HepG2 (cell line): Measurements from ENCODE around the gene PACS2. TPM values are rescaled to one million over a fixed set of nuclear protein-coding genes. Genes with fewer than 3 reads are reported as not detected.

Experiments
- BRCA1 ChIP-seq: sonication (generic); formaldehyde crosslinking; IDR thresholded peaks from 2 replicates; pipeline ENCODE4 v1.4.0; 2020; ENCODE audit warnings: missing genetic modification reagents
- JDP2 ChIP-seq: sonication (generic); formaldehyde crosslinking; IDR thresholded peaks from 2 replicates; pipeline ENCODE4 v1.8.1; 2022; ENCODE audit warnings: missing genetic modification reagents, borderline replicate concordance
- JUNB ChIP-seq: sonication (generic); formaldehyde crosslinking; IDR thresholded peaks from 2 replicates; pipeline ENCODE4 v1.8.0; 2022; ENCODE audit warnings: missing genetic modification reagents, mild to moderate bottlenecking, borderline replicate concordance
- MEIS1 ChIP-seq: sonication (generic); formaldehyde crosslinking; IDR thresholded peaks from 2 replicates; pipeline ENCODE4 v1.9.0; 2021; ENCODE audit warnings: mild to moderate bottlenecking, missing genetic modification reagents, moderate library complexity, borderline replicate concordance
- MIER2 ChIP-seq: IDR thresholded peaks from 2 replicates; pipeline ENCODE4 v1.6.1; 2016; ENCODE audit warnings: missing biosample characterization, missing genetic modification reagents
- MXI1 ChIP-seq: IDR thresholded peaks from 3 replicates; pipeline ENCODE4 v1.6.1; 2012; ENCODE audit warnings: low read depth, low read length, inconsistent platforms, borderline replicate concordance
- PAF1 ChIP-seq: IDR thresholded peaks from 2 replicates; pipeline ENCODE4 v1.6.1; 2016; ENCODE audit warnings: missing genetic modification reagents, missing compliant biosample characterization
- POLR2A ChIP-seq, 2 experiments: IDR thresholded peaks; 2 replicates each; pipeline ENCODE4 v1.6.1; 2011; ENCODE audit warnings: low read depth in 2 of 2, low read length in 2 of 2, mild to moderate bottlenecking in 1 of 2, moderate library complexity in 1 of 2; ENCODE audit not compliant: insufficient read depth in 1 of 2
- ZFP62 ChIP-seq: sonication (generic); formaldehyde crosslinking; IDR thresholded peaks from 2 replicates; pipeline ENCODE4 v1.4.0; 2020; ENCODE audit warnings: missing genetic modification reagents
- ZFP82 ChIP-seq: sonication (generic); formaldehyde crosslinking; IDR thresholded peaks from 2 replicates; pipeline ENCODE4 v1.5.1; 2020; ENCODE audit warnings: mild to moderate bottlenecking, missing genetic modification reagents, borderline replicate concordance
- ZKSCAN8 ChIP-seq: IDR thresholded peaks from 2 replicates; pipeline ENCODE4 v1.6.1; 2016; ENCODE audit warnings: borderline replicate concordance, missing genetic modification reagents, missing compliant biosample characterization
- ZMYM3 ChIP-seq: sonication (generic); formaldehyde crosslinking; IDR thresholded peaks from 2 replicates; pipeline ENCODE4 v1.5.1; 2020; ENCODE audit warnings: mild to moderate bottlenecking, missing genetic modification reagents
- ZNF138 ChIP-seq: sonication (generic); formaldehyde crosslinking; IDR thresholded peaks from 2 replicates; pipeline ENCODE4 v1.5.0; 2020; ENCODE audit warnings: mild to moderate bottlenecking, low read depth, missing genetic modification reagents
- ZNF17 ChIP-seq: sonication (generic); formaldehyde crosslinking; IDR thresholded peaks from 2 replicates; pipeline ENCODE4 v1.5.0; 2020; ENCODE audit warnings: mild to moderate bottlenecking, missing genetic modification reagents
- ZNF205 ChIP-seq: IDR thresholded peaks from 2 replicates; pipeline ENCODE4 v1.6.1; 2018; ENCODE audit warnings: missing biosample characterization, missing genetic modification reagents
- ZNF274 ChIP-seq: sonication (generic); formaldehyde crosslinking; IDR thresholded peaks from 2 replicates; pipeline ENCODE4 v1.5.1; 2020; ENCODE audit warnings: mild to moderate bottlenecking, missing genetic modification reagents
- ZNF337 ChIP-seq: sonication (generic); formaldehyde crosslinking; IDR thresholded peaks from 2 replicates; pipeline ENCODE4 v1.5.1; 2020; ENCODE audit warnings: missing genetic modification reagents, low read depth, mild to moderate bottlenecking, borderline replicate concordance
- ZNF446 ChIP-seq: sonication (generic); formaldehyde crosslinking; IDR thresholded peaks from 2 replicates; pipeline ENCODE4 v1.5.0; 2020; ENCODE audit warnings: mild to moderate bottlenecking, missing genetic modification reagents
- ZNF496 ChIP-seq: sonication (generic); formaldehyde crosslinking; IDR thresholded peaks from 2 replicates; pipeline ENCODE4 v1.8.1; 2023; ENCODE audit warnings: mild to moderate bottlenecking, moderate library complexity, missing genetic modification reagents; ENCODE audit not compliant: insufficient replicate concordance
- ZNF552 ChIP-seq: sonication (generic); formaldehyde crosslinking; IDR thresholded peaks from 2 replicates; pipeline ENCODE4 v1.9.0; 2022; ENCODE audit warnings: missing genetic modification reagents, mild to moderate bottlenecking, borderline replicate concordance
- ZNF616 ChIP-seq: sonication (generic); formaldehyde crosslinking; IDR thresholded peaks from 2 replicates; pipeline ENCODE4 v1.5.0; 2020; ENCODE audit warnings: low read depth, mild to moderate bottlenecking, missing genetic modification reagents
- polyA plus RNA-seq, 8 experiments: library from polyadenylated mRNA; depleted of rRNA in 3 of 8; stranded (reverse) in 7 of 8; unstranded in 1 of 8; fragments of >200 nt; fragmentation: Illumina TruSeq in 4 of 8; extraction: Trizol in 4 of 8; gene quantifications; 2 replicates each; pipeline versions ENCODE4 v1.2.1 to v1.2.3, GENCODE V29; 2011 to 2016; ENCODE audit warnings: low read depth in 4 of 8, missing spikeins in 1 of 8, mixed read lengths in 1 of 8; ENCODE audit not compliant: insufficient read depth in 1 of 8
- total RNA-seq, 5 experiments: library from RNA; depleted of rRNA; stranded (reverse); fragments of >200 nt; fragmentation: Illumina TruSeq; extraction: Trizol; gene quantifications; 2 replicates each; pipeline ENCODE4 v1.2.3, GENCODE V29; 2016; ENCODE audit warnings: low read depth in 1 of 5
- TF ChIP-seq, protein P1 (sequence below): sonication (generic); formaldehyde crosslinking; IDR thresholded peaks from 2 replicates; pipeline ENCODE4 v1.8.0; 2022; ENCODE audit warnings: low read depth, missing genetic modification reagents
- TF ChIP-seq, protein P2 (sequence below): sonication (generic); formaldehyde crosslinking; IDR thresholded peaks from 2 replicates; pipeline ENCODE4 v1.8.0; 2022; ENCODE audit warnings: mild to moderate bottlenecking, missing genetic modification reagents, moderate library complexity
- TF ChIP-seq, protein P3 (sequence below): sonication (generic); formaldehyde crosslinking; IDR thresholded peaks from 2 replicates; pipeline ENCODE4 v1.8.1; 2022; ENCODE audit warnings: mild to moderate bottlenecking, missing genetic modification reagents
- TF ChIP-seq, protein P4 (sequence below): sonication (generic); formaldehyde crosslinking; IDR thresholded peaks from 2 replicates; pipeline ENCODE4 v1.4.0; 2020; ENCODE audit warnings: mild to moderate bottlenecking, missing genetic modification reagents

The PACS2 gene
- total and polyA plus RNA-seq, 2 of the 13 experiments (the other 11 are each of a cell fraction or from before 2014, with no cell fraction given) = 23.6 to 27.6 TPM

DNA sequence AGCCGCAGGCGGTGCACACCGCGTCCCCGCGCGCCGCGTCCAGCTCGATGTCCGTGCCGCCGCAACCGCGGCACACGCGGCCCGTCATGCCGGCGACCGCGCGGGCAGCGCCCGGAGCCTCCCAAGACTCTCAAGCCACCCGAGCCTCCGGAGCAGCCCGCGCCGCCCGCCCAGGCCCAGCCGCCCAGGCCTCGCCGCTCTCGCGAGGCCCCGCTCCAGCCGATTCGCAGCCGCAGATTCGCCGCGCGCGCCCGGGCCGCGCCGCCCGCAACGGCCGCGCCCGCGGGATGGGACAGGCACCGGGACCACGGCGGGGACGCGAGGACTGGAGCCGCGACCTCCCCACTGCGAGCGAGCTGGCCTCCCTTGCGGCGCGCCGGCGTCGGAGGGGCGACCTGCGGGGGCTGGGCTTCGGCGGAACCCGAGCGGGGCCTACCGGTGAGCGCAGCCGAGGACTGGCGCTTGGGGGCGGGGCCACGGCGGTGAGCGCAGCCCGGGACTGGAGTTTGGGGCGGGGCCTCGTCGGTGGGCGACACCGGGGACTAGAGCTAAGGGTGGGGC is 13.9 kb upstream of the PACS2 start, which contains the start of gene BRF1 (continued):
- TF ChIP-seq, protein P1, sequence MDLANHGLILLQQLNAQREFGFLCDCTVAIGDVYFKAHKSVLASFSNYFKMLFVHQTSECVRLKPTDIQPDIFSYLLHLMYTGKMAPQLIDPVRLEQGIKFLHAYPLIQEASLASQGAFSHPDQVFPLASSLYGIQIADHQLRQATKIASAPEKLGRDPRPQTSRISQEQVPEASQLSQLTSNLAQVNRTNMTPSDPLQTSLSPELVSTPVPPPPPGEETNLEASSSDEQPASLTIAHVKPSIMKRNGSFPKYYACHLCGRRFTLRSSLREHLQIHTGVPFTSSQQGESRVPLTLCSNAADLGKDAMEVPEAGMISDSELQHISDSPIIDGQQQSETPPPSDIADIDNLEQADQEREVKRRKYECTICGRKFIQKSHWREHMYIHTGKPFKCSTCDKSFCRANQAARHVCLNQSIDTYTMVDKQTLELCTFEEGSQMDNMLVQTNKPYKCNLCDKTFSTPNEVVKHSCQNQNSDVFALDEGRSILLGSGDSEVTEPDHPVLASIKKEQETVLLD = peak; percentile 94
- TF ChIP-seq ZFP62 = no peak
- no peak; the same call in 1 of the 2 replicates for TF ChIP-seq JDP2 (CRISPR knock-in tag)
- TF ChIP-seq ZNF337 (CRISPR knock-in tag) = 0 out of 2 replicates have a peak, but pooled peaks have one; percentile 8
- TF ChIP-seq ZMYM3 (CRISPR knock-in tag) = no peak
- TF ChIP-seq, protein P2, sequence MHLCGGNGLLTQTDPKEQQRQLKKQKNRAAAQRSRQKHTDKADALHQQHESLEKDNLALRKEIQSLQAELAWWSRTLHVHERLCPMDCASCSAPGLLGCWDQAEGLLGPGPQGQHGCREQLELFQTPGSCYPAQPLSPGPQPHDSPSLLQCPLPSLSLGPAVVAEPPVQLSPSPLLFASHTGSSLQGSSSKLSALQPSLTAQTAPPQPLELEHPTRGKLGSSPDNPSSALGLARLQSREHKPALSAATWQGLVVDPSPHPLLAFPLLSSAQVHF (CRISPR knock-in tag) = no peak
- no peak for TF ChIP-seq JUNB (CRISPR knock-in tag)
- no peak for TF ChIP-seq ZNF205 (CRISPR knock-in tag)
- TF ChIP-seq ZNF496 (CRISPR knock-in tag) = no peak
- 0 out of 2 replicates have a peak, but pooled peaks have one; percentile 11 for TF ChIP-seq ZNF616 (CRISPR knock-in tag)
- no peak for TF ChIP-seq ZNF17 (CRISPR knock-in tag)
- TF ChIP-seq MEIS1 = 0 out of 2 replicates have a peak, but pooled peaks have one; percentile 17
- TF ChIP-seq, protein P3, sequence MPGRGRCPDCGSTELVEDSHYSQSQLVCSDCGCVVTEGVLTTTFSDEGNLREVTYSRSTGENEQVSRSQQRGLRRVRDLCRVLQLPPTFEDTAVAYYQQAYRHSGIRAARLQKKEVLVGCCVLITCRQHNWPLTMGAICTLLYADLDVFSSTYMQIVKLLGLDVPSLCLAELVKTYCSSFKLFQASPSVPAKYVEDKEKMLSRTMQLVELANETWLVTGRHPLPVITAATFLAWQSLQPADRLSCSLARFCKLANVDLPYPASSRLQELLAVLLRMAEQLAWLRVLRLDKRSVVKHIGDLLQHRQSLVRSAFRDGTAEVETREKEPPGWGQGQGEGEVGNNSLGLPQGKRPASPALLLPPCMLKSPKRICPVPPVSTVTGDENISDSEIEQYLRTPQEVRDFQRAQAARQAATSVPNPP (CRISPR knock-in tag) = no peak
- peak; percentile 53; the same call in 1 of the 2 replicates for TF ChIP-seq ZNF446 (CRISPR knock-in tag)
- no peak for TF ChIP-seq ZKSCAN8 (CRISPR knock-in tag)
- 0 out of 2 replicates have a peak, but pooled peaks have one; percentile 49 for TF ChIP-seq ZFP82 (CRISPR knock-in tag)
- no peak for TF ChIP-seq MIER2 (CRISPR knock-in tag)
- TF ChIP-seq ZNF552 (CRISPR knock-in tag) = no peak
- peak; percentile 56; the same call in 1 of the 2 replicates for TF ChIP-seq ZNF138 (CRISPR knock-in tag)
- TF ChIP-seq PAF1 (CRISPR knock-in tag) = no peak
- TF ChIP-seq POLR2A (IDR thresholded peaks at IDR 0.05; ENCODE audit: insufficient read depth in 1 of 2, low read depth in 2 of 2, low read length in 2 of 2) = peak in 1 of 2 experiments; percentile 63; a peak in 1 of 4 replicates
- no peak for TF ChIP-seq BRCA1 (CRISPR knock-in tag)
- no peak for TF ChIP-seq ZNF274 (CRISPR knock-in tag)
- TF ChIP-seq, protein P4, sequence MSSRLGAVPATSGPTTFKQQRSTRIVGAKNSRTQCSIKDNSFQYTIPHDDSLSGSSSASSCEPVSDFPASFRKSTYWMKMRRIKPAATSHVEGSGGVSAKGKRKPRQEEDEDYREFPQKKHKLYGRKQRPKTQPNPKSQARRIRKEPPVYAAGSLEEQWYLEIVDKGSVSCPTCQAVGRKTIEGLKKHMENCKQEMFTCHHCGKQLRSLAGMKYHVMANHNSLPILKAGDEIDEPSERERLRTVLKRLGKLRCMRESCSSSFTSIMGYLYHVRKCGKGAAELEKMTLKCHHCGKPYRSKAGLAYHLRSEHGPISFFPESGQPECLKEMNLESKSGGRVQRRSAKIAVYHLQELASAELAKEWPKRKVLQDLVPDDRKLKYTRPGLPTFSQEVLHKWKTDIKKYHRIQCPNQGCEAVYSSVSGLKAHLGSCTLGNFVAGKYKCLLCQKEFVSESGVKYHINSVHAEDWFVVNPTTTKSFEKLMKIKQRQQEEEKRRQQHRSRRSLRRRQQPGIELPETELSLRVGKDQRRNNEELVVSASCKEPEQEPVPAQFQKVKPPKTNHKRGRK (CRISPR knock-in tag) = no peak
- 0 out of 3 replicates have a peak, but pooled peaks have one; percentile 14 for TF ChIP-seq MXI1
